ENCODE data around the gene SKP1. TPM values are rescaled to one million over a fixed set of nuclear protein-coding genes. Genes with fewer than 3 reads are reported as not detected.

SKP1 gene
- total and polyA plus RNA-seq, 7 experiments from 2014 or later, result 224 to 1,361 (median 274) TPM

- no peaks in the 10 kb centered on the region for H3K27me3 ChIP-seq (ENCODE audit: control insufficient read depth in 2 of 2, insufficient read depth in 2 of 2, low read length in 2 of 2)
- intact Hi-C loops (cut with micrococcal nuclease), result no loop called here
- H3K9me3 ChIP-seq (ENCODE audit: control insufficient read depth in 2 of 3, low read length in 3 of 3), result no peaks in the 10 kb centered on the region
- H3K4me3 ChIP-seq (ENCODE audit: low read length), result peak overlapping the region; percentile 86
- H3K4me3 Mint-ChIP-seq, result peak overlapping the region; percentile 81 to 100 (median 98)
- peaks cover 4 to 60% (median 47%) of the 10 kb centered on the region in 3 experiments for H3K36me3 ChIP-seq (ENCODE audit: control insufficient read depth in 2 of 3, insufficient read depth in 3 of 3, low read length in 3 of 3)
- CTCF ChIA-PET, result interaction anchor here (4.8 to 17.6 kb wide), 2 partner anchors 20 to 74 kb away, joined by 53 to 394 read pairs; no protein-coding TSS in a partner anchor
- DNase-seq, result no peak
- H3K4me1 ChIP-seq (ENCODE audit: control insufficient read depth in 2 of 2, insufficient read depth in 2 of 2, low read length in 2 of 2), result peaks cover 17 to 75% of the 10 kb centered on the region in 2 donors
- peaks cover 0 to 52% (median 0%) of the 10 kb centered on the region in 5 donors for H3K27me3 Mint-ChIP-seq
- peaks cover 0 to 2% (median 0%) of the 10 kb centered on the region in 11 donors for H3K9me3 Mint-ChIP-seq
- ATAC-seq, result no peak
- POLR2A ChIA-PET, result interaction anchor here (0.7 to 48.2 kb wide), 5 partner anchors 41 to 70 kb away, joined by 3 to 1333 read pairs (median 10); partner anchors contain the start of gene SKP1
- peaks cover 15 to 73% (median 24%) of the 10 kb centered on the region in 7 donors for H3K4me1 Mint-ChIP-seq
- peak overlapping the region; percentile 97 for H3K27ac ChIP-seq (ENCODE audit: low read depth, low read length)
- H3K27ac Mint-ChIP-seq, result peak overlapping the region; percentile 24 to 99 (median 90)
- peaks cover 34 to 57% (median 57%) of the 10 kb centered on the region in 5 donors for H3K36me3 Mint-ChIP-seq
These were observed 60.5 kb downstream of the SKP1 start for GRCh38 chr5:134116286-134116685.

GRCh38 chr5:134115806-134116175, 61.0 kb downstream of the SKP1 start:
- DNase-seq (peak in 1 of 9 donors; percentile 45), ATAC-seq (no peak)
- Histone ChIP-seq H3K4me1 (ENCODE audit: control insufficient read depth in 2 of 2, insufficient read depth in 2 of 2, low read length in 2 of 2) (peaks cover 22 to 75% of the 10 kb centered on the region in 2 donors), H3K4me3 (ENCODE audit: low read length) (peak overlapping the region; percentile 86), H3K27ac (ENCODE audit: low read depth, low read length) (peak overlapping the region; percentile 97), H3K27me3 (ENCODE audit: control insufficient read depth in 2 of 2, insufficient read depth in 2 of 2, low read length in 2 of 2) (no peaks in the 10 kb centered on the region), H3K36me3 (ENCODE audit: control insufficient read depth in 2 of 3, insufficient read depth in 3 of 3, low read length in 3 of 3) (peaks cover 4 to 57% (median 47%) of the 10 kb centered on the region in 3 experiments), H3K9me3 (ENCODE audit: control insufficient read depth in 2 of 3, low read length in 3 of 3) (no peaks in the 10 kb centered on the region)
- intact Hi-C loops (cut with micrococcal nuclease), result loop anchor here in 1 of 2 donors (2.0 kb wide), 1 partner anchor 61 kb away; the partner anchor contains the start of gene SKP1
- Mint-ChIP-seq H3K36me3 (peaks cover 33 to 53% (median 52%) of the 10 kb centered on the region in 5 donors), H3K4me3 (peak overlapping the region; percentile 81 to 100 (median 98)), H3K27me3 (peaks cover 0 to 52% (median 0%) of the 10 kb centered on the region in 5 donors), H3K9me3 (peaks cover 0 to 2% (median 0%) of the 10 kb centered on the region in 11 donors), H3K27ac (peak overlapping the region; percentile 24 to 99 (median 90)), H3K4me1 (peaks cover 19 to 74% (median 29%) of the 10 kb centered on the region in 7 donors)
- POLR2A ChIA-PET, result interaction anchor here (1.1 to 48.2 kb wide), 5 partner anchors 41 to 69 kb away, joined by 3 to 1333 read pairs (median 10); partner anchors contain the start of gene SKP1
- CTCF ChIA-PET, result interaction anchor here (4.8 to 17.6 kb wide), 2 partner anchors 21 to 74 kb away, joined by 53 to 394 read pairs; no protein-coding TSS in a partner anchor

GRCh38 chr5:134114886-134115805, 61.6 kb downstream of the SKP1 start:
- ATAC-seq, result peak; percentile 12
- Histone ChIP-seq H3K4me3 (ENCODE audit: low read length) (peak overlapping the region; percentile 86), H3K27me3 (ENCODE audit: control insufficient read depth in 2 of 2, insufficient read depth in 2 of 2, low read length in 2 of 2) (no peaks in the 10 kb centered on the region), H3K4me1 (ENCODE audit: control insufficient read depth in 2 of 2, insufficient read depth in 2 of 2, low read length in 2 of 2) (peaks cover 28 to 72% of the 10 kb centered on the region in 2 donors), H3K36me3 (ENCODE audit: control insufficient read depth in 2 of 3, insufficient read depth in 3 of 3, low read length in 3 of 3) (peaks cover 4 to 51% (median 41%) of the 10 kb centered on the region in 3 experiments), H3K9me3 (ENCODE audit: control insufficient read depth in 2 of 3, low read length in 3 of 3) (no peaks in the 10 kb centered on the region), H3K27ac (ENCODE audit: low read depth, low read length) (peak overlapping the region; percentile 97)
- H3K4me1 Mint-ChIP-seq, result peaks cover 25 to 74% (median 30%) of the 10 kb centered on the region in 7 donors
- H3K4me3 Mint-ChIP-seq, result peak overlapping the region; percentile 81 to 100 (median 98)
- intact Hi-C loops (cut with micrococcal nuclease), result loop anchor here (1.0 to 5.0 kb wide), 10 partner anchors 7 to 112 kb away; partner anchors contain the start of genes PPP2CA (in 1 of the 2) and SKP1 (in 1 of the 2)
- peak overlapping the region; percentile 24 to 99 (median 90) for H3K27ac Mint-ChIP-seq
- H3K9me3 Mint-ChIP-seq, result peaks cover 0 to 2% (median 0%) of the 10 kb centered on the region in 11 donors
- peaks cover 0 to 48% (median 0%) of the 10 kb centered on the region in 5 donors for H3K27me3 Mint-ChIP-seq
- POLR2A ChIA-PET, result interaction anchor here (1.1 to 48.2 kb wide), 7 partner anchors 40 to 111 kb away, joined by 3 to 1333 read pairs (median 10); partner anchors contain the start of genes PPP2CA and SKP1
- peaks cover 27 to 48% (median 46%) of the 10 kb centered on the region in 5 donors for H3K36me3 Mint-ChIP-seq
- DNase-seq, result peak in 8 of 9 donors; percentile 53 to 77 (median 70)
- CTCF ChIA-PET, result interaction anchor here (0.9 to 17.6 kb wide), 3 partner anchors 22 to 73 kb away, joined by 3 to 394 read pairs (median 53); no protein-coding TSS in a partner anchor

- H3K27me3 ChIP-seq (ENCODE audit: control insufficient read depth in 2 of 2, insufficient read depth in 2 of 2, low read length in 2 of 2), result no peaks in the 10 kb centered on the region
- peak within 1 kb of the TSS; percentile 97 for H3K27ac ChIP-seq (ENCODE audit: low read depth, low read length)
- ATAC-seq (peak; percentile 89), DNase-seq (peak; percentile 69 to 87 (median 83))
- Mint-ChIP-seq H3K36me3 (peaks cover 19 to 38% (median 36%) of the 10 kb centered on the region in 5 donors), H3K4me1 (peaks cover 27 to 67% (median 31%) of the 10 kb centered on the region in 7 donors), H3K27ac (peak within 1 kb of the TSS; percentile 88 to 99 (median 98)), H3K4me3 (peak within 1 kb of the TSS; percentile 93 to 100 (median 98)), H3K27me3 (peaks cover 0 to 43% (median 0%) of the 10 kb centered on the region in 5 donors), H3K9me3 (peaks cover 0 to 2% (median 0%) of the 10 kb centered on the region in 11 donors)
- ChIA-PET CTCF (interaction anchor here (0.6 to 17.6 kb wide), 6 partner anchors 23 to 411 kb away, joined by 3 to 394 read pairs (median 4); no protein-coding TSS in a partner anchor), POLR2A (interaction anchor here (0.7 to 48.2 kb wide), 7 partner anchors 39 to 791 kb away, joined by 3 to 1333 read pairs (median 7); partner anchors contain the start of genes PCBD2, PPP2CA and SKP1)
- H3K36me3 ChIP-seq (ENCODE audit: control insufficient read depth in 2 of 3, insufficient read depth in 3 of 3, low read length in 3 of 3), result peaks cover 4 to 41% (median 33%) of the 10 kb centered on the region in 3 experiments
- no peaks in the 10 kb centered on the region for H3K9me3 ChIP-seq (ENCODE audit: control insufficient read depth in 2 of 3, low read length in 3 of 3)
- H3K4me3 ChIP-seq (ENCODE audit: low read length), result peak within 1 kb of the TSS; percentile 93
- intact Hi-C loops (cut with micrococcal nuclease), result loop anchor here (1.0 to 5.0 kb wide), 10 partner anchors 8 to 113 kb away; partner anchors contain the start of genes PPP2CA (in 1 of the 2) and SKP1 (in 1 of the 2)
- peaks cover 34 to 63% of the 10 kb centered on the region in 2 donors for H3K4me1 ChIP-seq (ENCODE audit: control insufficient read depth in 2 of 2, insufficient read depth in 2 of 2, low read length in 2 of 2)
These were observed 62.6 kb downstream of the SKP1 start, which contains the start of gene TCF7 for GRCh38 chr5:134113902-134114875. Gene TCF7 (plus strand): TSS chr5:134114681. CDS start chr5:134114907, 226 bp downstream.

GRCh38 chr5:134113363-134113889, 63.3 kb downstream of the SKP1 start:
- DNase-seq, result no peak
- Mint-ChIP-seq H3K27ac (peak overlapping the region; percentile 85 to 98 (median 97)), H3K36me3 (peaks cover 13 to 32% (median 29%) of the 10 kb centered on the region in 5 donors), H3K27me3 (peaks cover 0 to 39% (median 0%) of the 10 kb centered on the region in 5 donors), H3K9me3 (peaks cover 0 to 2% (median 0%) of the 10 kb centered on the region in 11 donors), H3K4me1 (peaks cover 32 to 65% (median 38%) of the 10 kb centered on the region in 7 donors), H3K4me3 (peak overlapping the region; percentile 78 to 99 (median 97))
- Histone ChIP-seq H3K27me3 (ENCODE audit: control insufficient read depth in 2 of 2, insufficient read depth in 2 of 2, low read length in 2 of 2) (no peaks in the 10 kb centered on the region), H3K9me3 (ENCODE audit: control insufficient read depth in 2 of 3, low read length in 3 of 3) (no peaks in the 10 kb centered on the region), H3K4me3 (ENCODE audit: low read length) (peak overlapping the region; percentile 93), H3K27ac (ENCODE audit: low read depth, low read length) (peak overlapping the region; percentile 97), H3K4me1 (ENCODE audit: control insufficient read depth in 2 of 2, insufficient read depth in 2 of 2, low read length in 2 of 2) (peaks cover 40 to 58% of the 10 kb centered on the region in 2 donors), H3K36me3 (ENCODE audit: control insufficient read depth in 2 of 3, insufficient read depth in 3 of 3, low read length in 3 of 3) (peaks cover 4 to 34% (median 28%) of the 10 kb centered on the region in 3 experiments)
- no peak for ATAC-seq
- CTCF ChIA-PET, result interaction anchor here (0.9 to 17.6 kb wide), 4 partner anchors 23 to 73 kb away, joined by 3 to 394 read pairs (median 34); no protein-coding TSS in a partner anchor
- intact Hi-C loops (cut with micrococcal nuclease), result loop anchor here in 1 of 2 donors (5.0 kb wide), 1 partner anchor 114 kb away; the partner anchor contains the start of gene PPP2CA
- POLR2A ChIA-PET, result interaction anchor here (0.7 to 48.2 kb wide), 6 partner anchors 39 to 792 kb away, joined by 4 to 1333 read pairs (median 14); partner anchors contain the start of genes PCBD2 and PPP2CA
